Measurements from ENCODE around the gene TRIM3.
"Not testable (repeated sequence)": the region's sequence is repeated elsewhere in the genome, so short reads cannot be mapped to it uniquely, and the experiment has no call there.

Gene TRIM3

GRCh38 chr11:6473451-6474412 lies at the start of gene TRIM3:
Gene TRIM3 (minus strand): TSS chr11:6473941. CDS start chr11:6465695, 8,246 bp downstream.
- DNase-seq (ENCODE audit: low spot score) = peak; percentile 84

GRCh38 chr11:6523253-6523652 lies 49.5 kb upstream of the TRIM3 start:
- no peak for DNase-seq (ENCODE audit: low spot score)

- DNase-seq (ENCODE audit: low spot score) = not testable (repeated sequence)
These were observed 48.2 kb upstream of the TRIM3 start for GRCh38 chr11:6521946-6522345.

GRCh38 chr11:6520265-6520664 lies 46.5 kb upstream of the TRIM3 start:
- no peak for DNase-seq (ENCODE audit: low spot score)

- DNase-seq (ENCODE audit: low spot score) = no peak
These were observed 43.1 kb upstream of the TRIM3 start for GRCh38 chr11:6516865-6517264.

GRCh38 chr11:6505577-6506240 lies 32.0 kb upstream of the TRIM3 start:
- peak; percentile 64 for DNase-seq (ENCODE audit: low spot score)

GRCh38 chr11:6504166-6504565 lies 30.4 kb upstream of the TRIM3 start:
- no peak for DNase-seq (ENCODE audit: low spot score)

GRCh38 chr11:6502382-6502781 lies 28.6 kb upstream of the TRIM3 start:
- no peak for DNase-seq (ENCODE audit: low spot score)

GRCh38 chr11:6498544-6498943 lies 24.8 kb upstream of the TRIM3 start:
- DNase-seq (ENCODE audit: low spot score) = no peak

- no peak for DNase-seq (ENCODE audit: low spot score)
These were observed 24.4 kb upstream of the TRIM3 start for GRCh38 chr11:6498121-6498520.

- no peak for DNase-seq (ENCODE audit: low spot score)
These were observed 23.5 kb upstream of the TRIM3 start, which contains the start of gene DNHD1 for GRCh38 chr11:6497069-6497839. Gene DNHD1 (plus strand): TSS chr11:6497280. CDS start chr11:6498216, 936 bp downstream.

GRCh38 chr11:6489306-6489705 lies 15.6 kb upstream of the TRIM3 start:
- no peak for DNase-seq (ENCODE audit: low spot score)

- DNase-seq (ENCODE audit: low spot score) = no peak
These were observed 15.1 kb upstream of the TRIM3 start for GRCh38 chr11:6488821-6489220.

GRCh38 chr11:6488342-6488741 lies 14.6 kb upstream of the TRIM3 start:
- DNase-seq (ENCODE audit: low spot score) = no peak

GRCh38 chr11:6486938-6487337 lies 13.2 kb upstream of the TRIM3 start:
- no peak for DNase-seq (ENCODE audit: low spot score)

GRCh38 chr11:6486256-6486655 lies 12.5 kb upstream of the TRIM3 start:
- no peak for DNase-seq (ENCODE audit: low spot score)

GRCh38 chr11:6485661-6486060 lies 11.9 kb upstream of the TRIM3 start:
- no peak for DNase-seq (ENCODE audit: low spot score)

- DNase-seq (ENCODE audit: low spot score) = no peak
These were observed 9.3 kb upstream of the TRIM3 start for GRCh38 chr11:6483015-6483414.

- DNase-seq (ENCODE audit: low spot score) = no peak
These were observed 8.7 kb upstream of the TRIM3 start for GRCh38 chr11:6482441-6482840.

- DNase-seq (ENCODE audit: low spot score) = no peak
These were observed 8.2 kb upstream of the TRIM3 start for GRCh38 chr11:6481924-6482275.

GRCh38 chr11:6481012-6481923 lies 7.5 kb upstream of the TRIM3 start, which contains the start of the genes ARFIP2 and TIMM10B:
Gene ARFIP2 (minus strand): TSS chr11:6481331. CDS start chr11:6480421, 910 bp downstream.
Gene TIMM10B (plus strand): TSS chr11:6481501. CDS start chr11:6481517, 16 bp downstream.
- peak; percentile 99 for DNase-seq (ENCODE audit: low spot score)
